B cell (primary cell): ENCODE data around the gene ERN1. TPM values are rescaled to one million over a fixed set of nuclear protein-coding genes. Genes with fewer than 3 reads are reported as not detected.

Experiments
- ATAC-seq: fragments of 200-7000 bp; cut with Tn5 transposase; one replicate; pipeline ENCODE4 v1.10.0; 2021; ENCODE audit warnings: low read depth, mild to moderate bottlenecking, moderate number of reproducible peaks, moderate library complexity
- CTCF ChIA-PET: fragments of 350-600 bp; sonication (Branson Sonifier 250); formaldehyde crosslinking; loops from one replicate; lab custom pipeline; 2021; ENCODE audit warnings: antibody characterized with exemption, inconsistent platforms; lab: Charles Lee
- POLR2A ChIA-PET: fragments of 350-600 bp; sonication (Branson Sonifier 250); formaldehyde crosslinking; loops from one replicate; lab custom pipeline; 2021; ENCODE audit warnings: antibody characterized with exemption; lab: Charles Lee
- DNase-seq: peaks from one replicate; pipeline ENCODE4 v3.0.0; 2013
- H2AFZ ChIP-seq: 2 replicates; pipeline ENCODE4 v1.6.1; 2012; ENCODE audit warnings: mild to moderate bottlenecking, low read depth, low read length; ENCODE audit not compliant: insufficient read depth, poor library complexity, severe bottlenecking
- H3K27ac ChIP-seq, 2 donors: 1 replicate in 1 of 2; 2 replicates in 1 of 2; pipeline ENCODE4 v1.5.1; 2012 to 2013; ENCODE audit warnings: low read length in 2 of 2, mild to moderate bottlenecking in 2 of 2, moderate library complexity in 1 of 2
- H3K27me3 ChIP-seq, 4 experiments: fragments of 200-600 bp in 1 of 4; sonication (generic) in 1 of 4; replicated peaks in 1 of 4; 1 replicate in 2 of 4; 2 replicates in 2 of 4; pipeline versions ENCODE4 v1.6.1 to v1.7.0; 2013 to 2016; ENCODE audit warnings: low read length in 3 of 4, mild to moderate bottlenecking in 2 of 4, mixed read lengths in 1 of 4, moderate library complexity in 1 of 4; ENCODE audit not compliant: insufficient read depth in 4 of 4, control insufficient read depth in 3 of 4; ENCODE audit errors: control extremely low read depth in 1 of 4
- H3K36me3 ChIP-seq, 2 experiments: replicated peaks in 1 of 2; 1 replicate in 1 of 2; 2 replicates in 1 of 2; pipeline versions ENCODE4 v1.6.1 to v1.7.1; 2013; ENCODE audit warnings: low read length in 1 of 2; ENCODE audit not compliant: insufficient read depth in 2 of 2, control insufficient read depth in 1 of 2; ENCODE audit errors: control extremely low read depth in 1 of 2, extremely low read depth in 1 of 2
- H3K4me1 ChIP-seq, 2 donors: fragments of 200-600 bp in 1 of 2; sonication (generic) in 1 of 2; 1 replicate in 1 of 2; 2 replicates in 1 of 2; pipeline versions ENCODE4 v1.5.1 to v1.6.1; 2013 to 2017; ENCODE audit warnings: low read length in 2 of 2; ENCODE audit not compliant: control insufficient read depth in 2 of 2, insufficient read depth in 2 of 2
- H3K4me2 ChIP-seq: replicated peaks from 2 replicates; pipeline ENCODE3; 2012; ENCODE audit warnings: mild to moderate bottlenecking, low read depth, low read length; ENCODE audit not compliant: poor library complexity, severe bottlenecking
- H3K4me3 ChIP-seq, 5 experiments: fragments of 200-600 bp in 1 of 5; sonication (generic) in 1 of 5; 1 replicate in 3 of 5; 2 replicates in 2 of 5; pipeline versions ENCODE4 v1.5.1 to v1.7.0; 2011 to 2016; ENCODE audit warnings: low read length in 4 of 5, mild to moderate bottlenecking in 4 of 5, low read depth in 2 of 5, control low read depth in 1 of 5, moderate library complexity in 1 of 5; ENCODE audit not compliant: insufficient read depth in 1 of 5; ENCODE audit errors: control extremely low read depth in 1 of 5, extremely low read depth in 1 of 5
- H3K79me2 ChIP-seq: fragments of 200-600 bp; sonication (generic); one replicate; pipeline ENCODE4 v1.6.0; 2016; ENCODE audit warnings: low read length; ENCODE audit not compliant: control insufficient read depth, insufficient read depth
- H3K9ac ChIP-seq: fragments of 200-600 bp; sonication (generic); 2 replicates; pipeline ENCODE4 v1.6.1; 2017; ENCODE audit warnings: mild to moderate bottlenecking, low read length, moderate library complexity
- H3K9me3 ChIP-seq, 3 donors: one replicate each; pipeline versions ENCODE4 v1.6.1 to v1.7.1; 2013; ENCODE audit warnings: low read length in 2 of 3; ENCODE audit not compliant: control insufficient read depth in 2 of 3, insufficient read depth in 1 of 3; ENCODE audit errors: control extremely low read depth in 1 of 3
- H4K20me1 ChIP-seq: 2 replicates; pipeline ENCODE4 v1.6.0; 2012; ENCODE audit warnings: mild to moderate bottlenecking, low read length; ENCODE audit not compliant: insufficient read depth, control insufficient read depth, poor library complexity, severe bottlenecking
- H3K27ac Mint-ChIP-seq: one replicate; pipeline ENCODE4 v1.8.0; 2021; ENCODE audit warnings: mixed read lengths
- H3K27me3 Mint-ChIP-seq: one replicate; pipeline ENCODE4 v1.8.0; 2021; ENCODE audit warnings: mixed read lengths
- H3K4me1 Mint-ChIP-seq: one replicate; pipeline ENCODE4 v1.8.0; 2021; ENCODE audit warnings: mixed read lengths
- H3K4me3 Mint-ChIP-seq: one replicate; pipeline ENCODE4 v1.8.0; 2021; ENCODE audit warnings: mixed read lengths
- H3K9me3 Mint-ChIP-seq: one replicate; pipeline ENCODE4 v1.8.0; 2022; ENCODE audit warnings: mixed read lengths; ENCODE audit not compliant: insufficient read depth
- CTCF ChIP-seq: fragments of 200-600 bp; IDR thresholded peaks from one replicate; pipeline ENCODE4 v1.8.0; 2022; ENCODE audit warnings: antibody characterized with exemption, mild to moderate bottlenecking
- EZH2 ChIP-seq: IDR thresholded peaks from 2 replicates; pipeline ENCODE4 v1.6.1; 2012; ENCODE audit warnings: borderline replicate concordance, low read depth, mild to moderate bottlenecking, moderate library complexity, low read length; ENCODE audit not compliant: insufficient read depth, poor library complexity, severe bottlenecking
- WGBS: methylation state at CpG from one replicate; pipeline ENCODE4 v1.1.5; 2013; ENCODE audit warnings: missing lambda C conversion rate; ENCODE audit not compliant: insufficient coverage; 5-methylcytosine and 5-hydroxymethylcytosine counted together
- intact Hi-C: fragments of 100-400 bp; cut with micrococcal nuclease; formaldehyde crosslinking; loops from one replicate; pipeline ENCODE4 v1.10.0; 2022
- polyA plus RNA-seq: library from polyadenylated mRNA; depleted of rRNA; stranded (reverse); fragments of >200 nt; gene quantifications from 2 replicates; pipeline ENCODE4 v1.2.3, GENCODE V29; 2012
- total RNA-seq, 2 donors: library from RNA; stranded (reverse); fragments of 120-200 nt in 1 of 2; gene quantifications; 1 replicate in 1 of 2; 2 replicates in 1 of 2; pipeline versions ENCODE4 v1.2.3 to v1.2.4, GENCODE V29; 2013 to 2022

Gene ERN1
- total and polyA plus RNA-seq, 2 donors (not counting 1 experiment from before 2014, with no cell fraction given), result 7.0 to 19.4 TPM

GRCh38 chr17:64024215-64024654 lies 105.7 kb downstream of the ERN1 start:
- ATAC-seq (no peak), DNase-seq (no peak)
- H3K9me3 Mint-ChIP-seq, result no peaks in the 10 kb centered on the region
- H3K4me2 ChIP-seq, result no peak overlapping the region
- no peak overlapping the region for H3K4me3 ChIP-seq
- H3K79me2 ChIP-seq, result peaks cover 5% of the 10 kb centered on the region
- H2AFZ ChIP-seq, result no peak overlapping the region
- no peaks in the 10 kb centered on the region for H3K27me3 Mint-ChIP-seq
- WGBS, result 86% methylated on average over 8 of the region's 8 CpGs
- H3K27ac Mint-ChIP-seq, result peak overlapping the region; percentile 57
- TF ChIP-seq CTCF (no peak), EZH2 (no peak)
- intact Hi-C loops, result loop anchor here (5.0 kb wide), 2 partner anchors 92 to 252 kb away; partner anchors contain the start of genes CCDC47, CD79B and DDX42
- H3K4me3 Mint-ChIP-seq, result no peak overlapping the region
- ChIA-PET CTCF (interaction anchor here (0.7 to 13.0 kb wide), 18 partner anchors 7 to 123 kb away, joined by 3 to 655 read pairs (median 44); partner anchors contain the start of genes CD79B, CSHL1, ERN1 and GH1), POLR2A (interaction anchor here (1.8 to 1.9 kb wide), 2 partner anchors 73 to 105 kb away, joined by 6 to 7 read pairs; no protein-coding TSS in a partner anchor)
- no peaks in the 10 kb centered on the region for H3K9me3 ChIP-seq
- no peaks in the 10 kb centered on the region for H3K36me3 ChIP-seq
- H3K4me1 ChIP-seq, result peaks cover 32 to 39% of the 10 kb centered on the region in 2 donors
- peaks cover 50% of the 10 kb centered on the region for H3K4me1 Mint-ChIP-seq
- H3K27me3 ChIP-seq, result no peaks in the 10 kb centered on the region
- no peaks in the 10 kb centered on the region for H4K20me1 ChIP-seq
- peak overlapping the region in 1 of 2 donors; percentile 67 for H3K27ac ChIP-seq
- H3K9ac ChIP-seq, result no peak overlapping the region

DNA sequence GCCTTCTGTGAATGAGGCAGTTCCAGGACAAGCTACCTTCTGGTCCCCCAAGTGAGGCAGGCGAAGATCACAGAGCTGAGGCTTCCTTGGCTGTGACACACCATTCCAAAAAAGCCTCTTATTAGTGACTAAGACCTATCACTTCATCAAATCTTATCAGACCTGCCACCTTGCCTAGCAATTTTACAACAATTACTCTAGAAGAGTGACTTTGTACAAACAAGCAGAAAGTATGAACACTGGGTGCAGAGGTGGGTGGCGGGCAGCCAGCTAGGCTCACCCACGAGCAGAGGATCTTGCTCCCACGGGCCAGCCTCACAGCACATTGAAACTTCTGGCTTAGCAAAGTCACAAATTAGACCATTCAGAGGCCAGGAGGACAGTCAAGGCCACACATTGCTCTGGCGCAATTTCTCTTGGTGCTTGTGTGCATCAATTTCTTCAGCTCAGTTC lies 107.3 kb downstream of the ERN1 start:
- H3K4me1 ChIP-seq, result peaks cover 46 to 55% of the 10 kb centered on the region in 2 donors

More for the DNA sequence above, 107.3 kb downstream of the ERN1 start:
- WGBS, result 66% methylated on average over 4 of the region's 5 CpGs
- Mint-ChIP-seq H3K4me3 (peak overlapping the region; percentile 21), H3K27ac (peak overlapping the region; percentile 92), H3K27me3 (no peaks in the 10 kb centered on the region), H3K9me3 (no peaks in the 10 kb centered on the region), H3K4me1 (peaks cover 61% of the 10 kb centered on the region)
- H3K4me2 ChIP-seq, result no peak overlapping the region
- no peaks in the 10 kb centered on the region for H3K9me3 ChIP-seq
- peak overlapping the region; percentile 34 to 99 for H3K27ac ChIP-seq
- POLR2A ChIA-PET, result interaction anchor here (0.6 to 1.5 kb wide), 3 partner anchors 47 to 96 kb away, joined by 3 to 5 read pairs (median 4); no protein-coding TSS in a partner anchor
- no peak overlapping the region for H3K4me3 ChIP-seq
- no peaks in the 10 kb centered on the region for H4K20me1 ChIP-seq
- no peak overlapping the region for H2AFZ ChIP-seq
- no peak for DNase-seq
- CTCF ChIA-PET, result interaction anchor here (0.7 to 13.0 kb wide), 12 partner anchors 9 to 119 kb away, joined by 3 to 214 read pairs (median 6); partner anchors contain the start of genes CSHL1 and GH1
- TF ChIP-seq CTCF (no peak), EZH2 (no peak)
- no peaks in the 10 kb centered on the region for H3K36me3 ChIP-seq
- no peaks in the 10 kb centered on the region for H3K27me3 ChIP-seq
- no peak overlapping the region for H3K9ac ChIP-seq
- intact Hi-C loops, result loop anchor here (5.0 kb wide), 2 partner anchors 90 to 250 kb away; partner anchors contain the start of genes CCDC47, CD79B and DDX42
- H3K79me2 ChIP-seq, result peaks cover 21% of the 10 kb centered on the region
- ATAC-seq, result no peak
